HG03097 (cell line): Measurements from ENCODE around the gene BUB1B.
"Not testable (repeated sequence)": the region's sequence is repeated elsewhere in the genome, so short reads cannot be mapped to it uniquely, and the experiment has no call there.

Experiments
- ATAC-seq: cut with Tn5 transposase; IDR thresholded peaks from one replicate; pipeline ENCODE4 v1.9.1; 2021; ENCODE audit not compliant: unreplicated experiment, low FRiP score

Gene BUB1B

GRCh38 chr15:40160689-40161688, at the start of gene BUB1B:
Gene BUB1B, plus strand, starts transcription at chr15:40161069. Its CDS starts 152 bp downstream, at chr15:40161221.
- ATAC-seq: peak; percentile 82

GRCh38 chr15:40111888-40112287, 49.0 kb upstream of the BUB1B start:
- no peak for ATAC-seq

- ATAC-seq: no peak
Measured at GRCh38 chr15:40112789-40113188, 48.1 kb upstream of the BUB1B start.

DNA sequence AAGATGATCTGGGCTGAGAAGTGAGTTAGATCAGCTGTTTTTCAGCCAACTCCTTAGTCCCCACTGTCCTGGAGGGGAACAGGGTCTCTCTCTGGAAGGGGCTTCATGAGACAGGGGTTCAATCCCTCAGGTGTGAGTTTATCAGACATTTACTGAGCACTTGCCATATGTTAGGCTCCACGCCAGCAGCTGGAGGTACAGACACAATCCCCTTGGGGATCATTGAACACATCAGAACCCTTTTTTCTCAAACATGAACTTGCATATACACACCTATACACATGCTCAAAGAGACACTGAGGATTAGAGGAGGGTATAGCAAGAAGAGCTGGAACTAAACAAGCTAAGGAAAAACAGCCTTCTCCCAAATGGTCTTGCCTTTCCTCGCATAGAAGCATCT, 46.7 kb upstream of the BUB1B start:
- ATAC-seq: no peak

DNA sequence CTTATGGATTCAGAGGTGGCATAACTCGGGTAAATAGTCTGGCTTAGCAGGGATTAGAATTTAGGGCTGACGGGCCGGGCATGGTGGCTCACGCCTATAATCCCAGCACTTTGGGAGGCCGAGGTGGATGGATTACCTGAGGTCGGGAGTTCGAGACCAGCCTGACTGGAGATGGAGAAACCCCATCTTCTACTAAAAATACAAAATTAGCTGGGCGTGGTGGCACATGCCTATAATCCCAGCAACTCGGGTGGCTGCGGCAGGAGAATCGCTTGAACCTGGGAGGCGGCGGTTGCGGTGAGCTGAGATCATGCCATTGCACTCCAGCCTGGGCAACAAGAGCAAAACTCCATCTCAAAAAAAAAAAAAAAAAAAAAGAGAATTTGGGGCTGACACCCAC, 45.8 kb upstream of the BUB1B start:
- ATAC-seq: not testable (repeated sequence)

DNA sequence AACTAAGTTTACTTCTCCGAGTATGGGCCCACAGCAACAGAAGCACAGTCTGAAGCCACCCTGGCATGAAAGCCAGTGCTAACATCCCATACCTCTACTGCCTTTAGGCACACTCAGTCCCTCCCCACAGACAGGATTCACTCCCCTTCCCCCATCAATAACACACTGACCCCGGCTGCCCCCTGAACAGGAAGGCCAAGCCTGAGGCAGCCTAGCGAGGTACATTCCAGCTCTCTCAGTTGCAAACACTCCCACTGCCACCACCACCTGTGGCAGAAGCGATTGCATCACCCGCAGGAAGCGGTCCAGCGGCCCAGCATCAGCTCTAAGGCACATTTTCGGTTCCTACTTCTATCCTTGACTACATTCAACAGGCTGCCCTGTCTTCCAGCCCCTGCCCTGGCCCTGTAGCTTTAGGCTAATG, 45.2 kb upstream of the BUB1B start:
- peak; percentile 88 for ATAC-seq

DNA sequence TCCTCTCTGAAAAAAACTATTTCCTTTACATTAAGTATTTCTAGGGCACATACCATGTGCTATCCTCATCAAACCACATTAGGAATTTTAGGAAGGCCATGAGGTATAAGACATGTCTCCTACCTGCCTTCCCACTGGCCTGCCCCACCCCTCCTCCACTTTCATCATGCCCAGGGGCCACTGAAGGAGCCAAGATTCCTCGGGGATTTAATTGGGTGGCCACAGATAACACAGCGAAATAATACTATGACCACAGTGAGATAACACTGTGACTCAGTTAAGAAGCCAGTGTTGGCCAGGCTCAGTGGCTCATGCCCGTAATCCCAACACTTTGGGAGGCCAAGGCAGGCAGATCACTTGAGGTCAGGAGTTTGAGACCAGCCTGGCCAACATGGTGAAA, 42.4 kb upstream of the BUB1B start:
- no peak for ATAC-seq

DNA sequence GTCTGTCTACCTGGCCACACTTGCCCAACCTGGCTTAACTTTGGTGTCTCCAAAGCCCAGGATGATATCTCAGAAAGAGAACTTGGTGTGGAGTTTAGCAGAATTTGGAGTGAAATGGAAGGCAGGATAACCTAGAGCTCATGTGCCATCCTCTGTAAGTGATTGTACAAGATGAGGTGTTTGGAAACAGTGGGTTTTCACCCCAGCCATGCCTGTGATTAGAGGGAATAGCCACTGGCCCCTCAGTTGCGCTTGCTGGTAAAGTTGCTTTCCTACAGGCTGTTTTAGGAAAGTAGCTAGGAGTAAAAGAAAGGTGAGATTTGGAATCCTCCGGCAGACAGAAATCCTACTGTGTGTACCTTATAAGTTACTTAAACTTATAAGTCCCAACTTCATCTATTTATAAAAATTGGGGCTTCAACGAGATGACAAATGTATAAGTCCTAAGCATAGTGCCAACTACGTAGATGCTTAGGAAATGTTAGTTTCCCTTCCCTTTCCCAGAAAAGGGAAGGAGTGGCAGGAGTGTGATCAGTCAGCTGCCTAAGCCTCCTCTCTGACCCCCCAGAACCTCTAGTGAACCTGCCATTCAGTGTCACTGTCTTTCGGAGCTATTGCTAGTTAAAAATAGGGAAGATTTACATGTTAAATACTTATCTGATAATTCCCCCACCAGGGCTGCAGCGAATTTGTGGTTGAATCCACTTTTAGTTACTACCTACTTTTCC, 38.8 kb upstream of the BUB1B start:
- no peak for ATAC-seq

DNA sequence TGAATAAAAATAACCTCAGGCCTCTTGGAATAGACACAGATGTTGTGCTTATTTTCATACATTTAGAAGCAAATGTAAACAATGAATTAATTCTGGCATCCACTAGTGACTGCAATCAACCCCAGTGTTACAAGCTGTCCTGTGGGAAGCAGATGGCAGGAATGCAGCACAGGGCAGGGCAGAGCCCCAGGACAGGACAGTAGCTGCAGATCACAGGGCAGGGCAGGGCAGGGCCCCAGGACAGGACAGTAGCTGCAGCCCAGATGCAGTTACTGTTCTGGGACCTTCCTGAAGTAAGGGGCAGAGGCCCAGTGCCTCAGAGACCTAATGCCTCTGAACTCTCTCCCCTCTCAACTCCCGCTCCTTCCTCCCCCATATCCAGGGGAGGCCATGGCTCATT, 37.9 kb upstream of the BUB1B start:
- ATAC-seq: not testable (repeated sequence)

DNA sequence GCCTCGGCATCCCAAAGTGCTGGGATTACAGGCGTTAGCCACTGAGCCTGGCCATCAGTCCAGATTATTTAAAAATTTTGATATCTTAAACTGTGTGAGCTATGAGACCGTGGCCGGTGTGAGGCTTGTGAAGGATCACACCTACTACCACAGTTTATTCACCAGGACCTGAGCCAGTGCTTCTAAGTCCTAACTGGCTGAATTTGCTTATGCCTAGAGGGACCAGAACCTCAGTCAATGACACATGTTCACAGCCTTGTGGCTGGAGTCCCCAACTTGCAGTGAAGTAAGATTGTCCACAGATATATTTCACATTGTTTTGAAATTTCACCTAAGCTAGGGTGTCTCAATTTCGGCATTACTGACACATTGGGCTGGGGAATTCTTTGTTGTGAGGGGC, 37.0 kb upstream of the BUB1B start:
- ATAC-seq: not testable (repeated sequence)

DNA sequence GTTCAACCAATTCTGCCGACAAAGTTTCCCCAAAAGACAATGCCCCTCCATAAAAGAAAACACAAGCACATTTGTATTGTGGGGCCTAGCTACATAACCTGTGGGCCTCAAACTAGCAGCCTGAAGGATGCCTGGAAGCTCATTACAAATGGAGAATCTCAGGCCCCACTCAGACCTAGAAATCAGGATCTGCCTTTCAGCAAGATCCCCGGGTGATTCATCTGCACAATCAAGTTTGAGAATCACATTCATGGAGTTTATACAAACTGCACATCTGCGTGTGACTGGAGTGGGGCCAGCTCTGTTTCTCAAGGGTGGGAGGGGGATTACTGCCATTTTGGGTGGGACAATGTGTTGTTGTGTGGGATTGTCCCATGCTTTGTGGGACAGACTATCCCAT, 36.5 kb upstream of the BUB1B start:
- ATAC-seq: not testable (repeated sequence)

- not testable (repeated sequence) for ATAC-seq
Measured at GRCh38 chr15:40124807-40125285, 36.0 kb upstream of the BUB1B start.

GRCh38 chr15:40125950-40126349, 34.9 kb upstream of the BUB1B start:
- no peak for ATAC-seq

DNA sequence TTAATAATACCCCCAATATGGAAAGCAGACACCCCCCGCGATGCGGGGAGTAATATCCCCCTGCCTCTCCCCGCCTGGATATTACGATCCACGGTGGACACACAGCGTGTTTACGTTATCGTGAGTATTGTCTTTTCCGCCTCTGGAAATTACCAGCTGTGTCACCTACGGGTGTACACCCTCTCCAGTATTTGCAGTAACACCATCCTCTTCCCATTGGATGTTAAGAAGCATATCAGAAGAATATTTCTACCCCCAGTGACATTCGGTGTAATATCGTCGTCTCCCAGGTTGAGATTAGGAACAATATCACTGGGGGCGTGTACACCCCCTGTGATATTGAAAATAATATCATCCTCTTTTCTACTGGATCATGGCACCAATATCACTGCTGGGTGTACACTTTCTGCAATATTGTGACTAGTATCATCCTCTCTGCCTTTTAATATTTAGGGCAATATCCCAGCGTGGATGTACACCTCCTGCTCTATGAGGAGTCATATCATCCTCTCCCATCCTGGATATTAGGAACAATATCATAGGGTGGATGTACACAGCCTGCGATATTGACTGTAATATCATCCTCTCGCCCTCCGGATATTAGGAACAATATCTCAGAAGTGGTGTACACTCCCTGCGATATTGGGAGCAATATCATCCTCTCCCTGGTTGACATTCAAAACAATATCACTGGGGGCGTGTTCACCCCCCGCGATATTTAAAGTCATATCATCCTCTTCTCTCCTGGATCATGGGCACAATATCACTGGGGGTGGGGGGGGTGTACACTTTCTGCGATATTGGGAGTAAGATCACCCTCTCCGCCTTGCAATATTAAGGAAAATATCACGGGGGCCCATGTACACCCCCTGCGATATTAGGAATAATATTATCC, 31.9 kb upstream of the BUB1B start:
- no peak for ATAC-seq

DNA sequence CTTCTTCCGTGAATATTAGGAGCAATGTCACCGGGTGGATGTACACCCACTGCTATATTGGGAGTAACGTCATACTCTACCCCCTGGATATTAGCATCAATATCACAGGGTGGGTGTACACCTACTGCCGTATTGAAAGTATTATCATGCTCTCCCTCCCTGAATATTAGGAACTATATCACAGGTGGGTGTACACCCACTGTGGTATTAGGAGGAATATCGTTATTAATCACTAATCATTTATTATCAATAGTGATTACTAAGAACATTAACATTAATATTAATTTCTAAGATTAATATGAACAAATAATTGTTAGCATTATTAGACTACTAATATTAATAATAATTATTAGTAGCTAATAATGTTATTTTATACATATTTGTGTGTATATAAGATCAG, 30.8 kb upstream of the BUB1B start:
- no peak for ATAC-seq

- no peak for ATAC-seq
Measured at GRCh38 chr15:40130799-40131502, 29.9 kb upstream of the BUB1B start.

- no peak for ATAC-seq
Measured at GRCh38 chr15:40133544-40133943, 27.3 kb upstream of the BUB1B start.

- ATAC-seq: no peak
Measured at GRCh38 chr15:40134885-40135284, 26.0 kb upstream of the BUB1B start.

- not testable (repeated sequence) for ATAC-seq
Measured at GRCh38 chr15:40135846-40136450, 24.9 kb upstream of the BUB1B start.
